Omental fat pad (tissue), 4 donors: ENCODE results near the gene LZTR1. TPM values are rescaled to one million over a fixed set of nuclear protein-coding genes. Genes with fewer than 3 reads are reported as not detected.

Source experiments
- small RNA-seq: library from RNA; depleted of rRNA; stranded (forward); fragments of <200 nt; gene quantifications from one replicate; pipeline ENCODE3, GENCODE V24; 2016
- total RNA-seq, 4 donors: library from RNA; depleted of rRNA; stranded (reverse); fragments of >200 nt; gene quantifications; one replicate each; pipeline ENCODE4 v1.1.0, GENCODE V29; 2016

Gene LZTR1
- total RNA-seq, 4 donors from 2014 or later = 45.8 to 66.5 (median 56.9) TPM

Small RNA genes within 50 kb of the gene (small RNA-seq; reads per million reads assigned to genes)
- gene MIR649 = not detected

Other genes starting within 250 kb of the LZTR1 start
- gene SERPIND1, start 208.2 kb upstream of the LZTR1 start, total RNA-seq = under 1 TPM in 2 of 4 donors, not detected in 2; 0.24 to 0.37 TPM
- 10 to 100 TPM; 62.1 to 97.2 (median 86.9) TPM for gene PI4KA, start 123.5 kb upstream of the LZTR1 start, total RNA-seq
- 10 to 100 TPM; 17.2 to 25.1 (median 20.1) TPM for gene SNAP29, start 123.3 kb upstream of the LZTR1 start, total RNA-seq
- 10 to 100 TPM; 37.9 to 51.6 (median 45.4) TPM for gene CRKL, start 64.9 kb upstream of the LZTR1 start, total RNA-seq
- gene AIFM3, start 15.0 kb upstream of the LZTR1 start, total RNA-seq = 1 to 10 TPM; 1.0 to 2.6 (median 2.0) TPM
- 10 to 100 TPM; 27.4 to 34.2 (median 32.8) TPM for gene THAP7, start 19.8 kb downstream of the LZTR1 start, total RNA-seq
- gene P2RX6, start 32.9 kb downstream of the LZTR1 start, total RNA-seq = 1 to 10 TPM in 2 of 4 donors, not detected in 2; 1.0 to 1.9 TPM
- 10 to 100 TPM in 1 of 4 donors, 1 to 10 TPM in 3; 2.2 to 13.0 (median 5.8) TPM for gene SLC7A4, start 50.3 kb downstream of the LZTR1 start, total RNA-seq
- not detected for gene LRRC74B, start 63.6 kb downstream of the LZTR1 start, total RNA-seq